ENCODE measurements around the gene ZBTB16.

ZBTB16 gene

DNA sequence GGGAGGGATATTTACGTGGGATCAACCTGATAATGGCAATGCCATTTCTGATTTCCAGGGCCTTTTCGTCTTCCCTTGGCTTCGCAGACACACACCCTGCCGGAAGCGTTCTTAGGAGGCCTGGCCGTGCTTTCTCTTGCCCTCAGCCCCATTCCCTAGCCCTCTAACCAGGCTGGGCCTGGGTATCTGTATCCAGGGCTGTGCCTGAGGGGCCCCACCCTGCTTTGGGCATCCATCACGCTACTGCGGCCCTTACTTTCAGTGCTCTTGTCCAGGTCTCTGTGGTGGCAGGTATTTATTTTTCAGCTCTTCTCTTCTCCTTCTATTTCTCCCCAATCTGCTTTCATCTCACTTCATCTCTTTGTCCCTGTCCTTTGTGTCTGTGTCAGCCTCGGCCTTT is 105.0 kb downstream of the ZBTB16 start:
- DNase-seq (ENCODE audit: extremely low read depth in 1 of 2, low read depth in 1 of 2): no peak

- DNase-seq (ENCODE audit: extremely low read depth in 1 of 2, low read depth in 1 of 2): no peak
Measured at GRCh38 chr11:114165326-114166230, 106.1 kb downstream of the ZBTB16 start.

GRCh38 chr11:114166362-114166761 is 106.9 kb downstream of the ZBTB16 start:
- DNase-seq (ENCODE audit: extremely low read depth in 1 of 2, low read depth in 1 of 2): no peak

DNA sequence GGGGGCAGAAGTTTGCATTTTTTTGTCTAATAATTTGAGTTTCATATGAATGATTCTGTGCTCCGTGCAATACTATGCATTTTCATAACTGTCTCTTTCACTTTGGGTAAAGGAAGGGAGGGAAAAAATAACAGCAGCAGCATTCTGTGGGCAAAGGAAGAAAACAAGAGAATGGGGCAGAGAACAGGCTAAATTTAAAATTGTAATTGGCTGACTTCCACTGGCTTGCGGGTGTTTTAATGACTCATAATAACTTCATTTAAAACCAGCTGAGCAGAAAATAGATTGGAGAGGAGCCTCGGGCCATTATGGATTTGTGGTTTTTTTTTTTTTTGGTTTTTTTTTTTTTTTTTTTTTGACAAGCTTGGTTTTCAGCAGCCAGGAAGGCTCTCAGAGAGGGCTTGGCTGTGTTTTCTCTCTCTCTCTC is 107.4 kb downstream of the ZBTB16 start:
- DNase-seq (ENCODE audit: extremely low read depth in 1 of 2, low read depth in 1 of 2): no peak

DNA sequence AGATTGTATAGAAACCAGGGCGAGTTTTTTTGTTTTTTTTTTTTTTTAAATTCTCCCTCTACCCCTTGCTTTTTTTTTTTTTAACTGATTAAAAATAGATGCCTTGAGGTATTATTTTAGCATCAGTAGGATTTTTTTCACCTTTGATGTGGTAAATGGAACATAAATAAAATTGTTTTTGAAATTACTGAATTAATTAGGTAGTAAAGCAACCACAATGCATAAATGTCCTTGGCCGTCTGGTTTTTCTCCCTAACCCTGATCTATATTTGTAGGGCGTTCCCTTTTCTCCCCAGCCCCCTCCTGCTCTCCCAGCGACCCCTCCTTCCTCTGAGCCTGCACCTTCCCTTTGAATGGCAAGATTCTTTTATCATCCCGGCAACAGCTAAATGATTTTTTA is 107.8 kb downstream of the ZBTB16 start:
- DNase-seq (ENCODE audit: extremely low read depth in 1 of 2, low read depth in 1 of 2): no peak

GRCh38 chr11:114167771-114168448 is 108.4 kb downstream of the ZBTB16 start:
- DNase-seq (ENCODE audit: extremely low read depth in 1 of 2, low read depth in 1 of 2): no peak

DNA sequence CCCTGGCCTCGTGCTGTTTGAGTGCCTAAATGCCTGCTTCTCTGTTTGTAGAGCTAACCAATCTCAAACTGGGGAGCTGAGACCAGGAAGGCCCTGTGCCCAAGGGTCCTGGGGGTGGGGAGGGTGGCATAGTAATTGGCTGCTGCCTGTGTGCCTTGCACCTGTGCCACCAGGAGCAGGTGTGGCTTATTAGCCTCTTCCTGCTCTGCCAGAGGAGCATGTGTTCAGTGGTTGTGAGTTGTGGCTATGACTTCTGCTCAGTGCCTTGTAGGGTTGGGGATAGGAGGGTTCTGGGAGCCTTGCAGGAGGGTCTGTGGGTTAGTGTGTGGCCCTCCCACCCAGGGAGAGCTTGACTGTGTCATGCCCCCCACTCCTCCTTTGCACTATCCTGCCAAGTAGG is 109.2 kb downstream of the ZBTB16 start:
- DNase-seq (ENCODE audit: extremely low read depth in 1 of 2, low read depth in 1 of 2): no peak

GRCh38 chr11:114169321-114169749 is 109.8 kb downstream of the ZBTB16 start:
- DNase-seq (ENCODE audit: extremely low read depth in 1 of 2, low read depth in 1 of 2): no peak

- no peak for DNase-seq (ENCODE audit: extremely low read depth in 1 of 2, low read depth in 1 of 2)
Measured at GRCh38 chr11:114169821-114170220, 110.3 kb downstream of the ZBTB16 start.

- no peak for DNase-seq (ENCODE audit: extremely low read depth in 1 of 2, low read depth in 1 of 2)
Measured at GRCh38 chr11:114170226-114170625, 110.7 kb downstream of the ZBTB16 start.

DNA sequence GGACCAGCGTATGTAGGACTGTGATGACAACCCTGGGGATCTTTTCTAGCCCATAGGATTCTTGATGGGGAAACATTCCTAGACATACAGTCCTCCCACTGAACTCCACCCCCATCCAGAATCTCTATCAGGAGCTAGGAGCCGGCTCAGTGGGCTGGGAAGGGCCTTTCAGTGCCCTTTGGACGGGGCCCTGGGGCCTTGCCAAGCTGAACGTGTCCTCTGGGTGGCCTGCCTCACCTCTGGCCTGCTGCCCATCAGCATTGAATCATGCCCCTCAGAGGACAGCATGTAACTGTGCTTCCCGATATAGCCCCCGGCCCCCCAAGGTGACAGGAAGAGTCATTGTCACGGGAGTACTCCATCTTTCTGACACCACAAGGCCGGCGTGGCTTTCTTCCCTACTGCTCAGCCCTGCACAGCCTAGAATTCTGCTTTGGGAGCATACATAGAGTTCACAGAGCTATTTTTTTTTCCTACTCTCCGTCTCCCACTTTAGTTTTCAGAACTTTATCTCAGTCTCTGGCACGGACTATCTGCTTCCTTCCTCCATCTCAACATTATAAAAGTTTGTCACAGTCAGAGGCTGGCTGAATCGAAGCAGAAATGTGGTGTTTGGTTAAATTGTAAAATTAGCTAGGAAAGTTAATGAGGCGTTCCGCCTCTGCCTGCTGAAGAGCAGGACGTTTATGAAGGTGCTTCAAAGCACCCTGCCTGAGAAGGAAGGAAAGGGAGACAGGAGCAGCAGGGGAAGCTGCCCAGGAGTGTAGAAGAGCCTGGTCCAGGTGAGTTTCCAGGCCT is 111.9 kb downstream of the ZBTB16 start:
- DNase-seq (ENCODE audit: extremely low read depth in 1 of 2, low read depth in 1 of 2): no peak

GRCh38 chr11:114172055-114172861 is 112.7 kb downstream of the ZBTB16 start:
- no peak for DNase-seq (ENCODE audit: extremely low read depth in 1 of 2, low read depth in 1 of 2)

DNA sequence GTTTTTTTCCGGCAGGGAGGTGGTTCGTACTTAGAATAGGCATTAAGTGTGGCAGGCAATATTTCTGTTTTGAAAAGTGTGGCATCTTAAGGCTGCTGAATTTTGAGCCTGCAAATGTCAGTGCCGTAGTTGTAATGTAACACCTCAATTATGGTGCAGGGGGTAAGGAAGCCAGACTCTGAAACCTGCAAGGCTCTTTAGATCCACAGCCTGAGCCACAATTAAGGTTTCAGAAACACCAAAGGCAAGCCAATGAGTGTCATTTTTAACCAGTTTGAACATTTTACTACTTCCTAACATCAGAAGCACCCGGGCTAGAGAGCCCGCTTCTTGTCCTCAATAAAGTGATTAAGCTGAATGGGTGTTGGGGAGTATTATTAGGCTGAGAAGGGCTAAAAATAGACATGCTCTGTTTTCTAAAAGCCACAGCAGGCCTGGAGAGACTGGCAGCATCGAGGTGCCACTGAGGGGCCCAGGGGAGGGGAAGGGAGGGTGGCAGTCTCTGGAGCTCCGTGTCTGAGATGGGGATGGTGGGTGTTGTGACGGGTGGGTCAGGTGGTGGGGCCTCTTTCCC is 113.4 kb downstream of the ZBTB16 start:
- no peak for DNase-seq (ENCODE audit: extremely low read depth in 1 of 2, low read depth in 1 of 2)

- DNase-seq (ENCODE audit: extremely low read depth in 1 of 2, low read depth in 1 of 2): no peak
Measured at GRCh38 chr11:114173843-114174242, 114.3 kb downstream of the ZBTB16 start.

DNA sequence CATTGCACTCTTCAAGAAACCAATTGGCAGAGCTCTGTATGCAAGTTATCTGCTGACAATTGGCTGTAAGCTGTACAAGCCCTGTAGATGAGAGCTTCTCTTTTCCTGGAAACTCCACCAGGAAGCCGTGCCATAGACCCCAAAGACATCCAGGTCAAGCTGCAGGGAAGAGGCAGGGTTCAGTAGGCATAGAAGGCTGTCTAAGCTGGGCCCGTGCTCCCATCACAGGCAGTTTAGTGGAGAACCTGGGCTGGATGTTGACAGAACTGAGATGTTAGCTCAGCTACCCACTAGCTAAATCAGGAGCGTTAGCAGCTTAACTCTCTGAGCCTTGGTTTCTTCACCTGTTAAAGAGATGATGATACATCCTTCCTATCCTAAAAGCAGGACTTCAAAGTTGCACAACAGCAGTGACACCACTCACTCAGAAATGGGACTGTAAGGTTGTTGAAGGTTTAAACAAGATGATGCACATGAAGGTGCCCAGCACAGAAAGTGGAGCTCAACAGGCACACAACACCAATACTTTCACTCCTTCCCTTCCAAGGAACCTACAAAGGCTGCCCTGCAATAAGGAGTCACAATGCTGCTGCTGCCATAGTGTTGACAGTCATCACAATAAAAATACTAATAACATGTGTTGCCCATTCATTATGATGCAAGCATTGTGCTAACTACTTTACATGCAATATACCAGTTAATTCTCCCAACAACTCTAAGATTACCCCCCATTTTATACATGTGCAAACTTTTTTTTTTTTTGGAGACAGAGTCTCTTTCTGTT is 115.4 kb downstream of the ZBTB16 start:
- no peak for DNase-seq (ENCODE audit: extremely low read depth in 1 of 2, low read depth in 1 of 2)

DNA sequence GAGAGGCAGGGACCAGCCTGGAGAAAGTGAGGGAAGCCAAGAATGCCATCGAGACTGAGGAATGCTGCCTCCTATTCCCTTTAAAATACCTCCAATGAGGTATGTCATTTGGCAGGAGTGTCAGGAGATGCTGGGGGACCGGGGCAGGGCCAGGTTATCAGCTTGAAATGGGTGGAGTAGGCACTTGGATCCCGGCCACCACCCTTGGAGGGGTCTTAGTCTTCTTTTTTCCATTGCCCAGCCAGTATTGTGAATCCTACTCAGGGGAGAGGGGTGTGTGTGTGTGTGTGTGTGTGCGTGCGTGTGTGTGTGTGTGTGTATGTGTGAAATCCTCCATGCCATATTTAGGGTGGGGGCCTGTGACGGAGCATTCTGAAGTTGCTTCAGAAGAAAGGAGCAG is 116.2 kb downstream of the ZBTB16 start:
- no peak for DNase-seq (ENCODE audit: extremely low read depth in 1 of 2, low read depth in 1 of 2)

DNA sequence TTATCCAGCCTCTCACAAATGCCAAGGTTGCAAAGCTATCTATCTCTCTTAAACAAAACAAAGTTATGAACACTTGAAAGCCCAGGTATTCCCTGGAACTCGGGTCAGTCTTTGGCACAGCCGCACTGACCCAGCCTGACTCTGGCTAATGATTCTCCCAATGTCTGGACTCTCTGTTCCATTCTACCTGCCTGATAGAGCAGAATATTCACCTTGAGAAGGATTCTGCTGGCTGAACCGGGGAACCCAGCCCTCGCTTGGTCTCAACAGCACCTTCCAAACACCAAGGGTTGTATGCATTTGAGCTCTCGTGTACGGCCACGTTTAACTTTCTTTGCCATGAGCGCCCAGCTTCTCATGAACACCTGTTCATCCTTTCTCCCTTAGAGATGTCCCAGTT is 116.8 kb downstream of the ZBTB16 start:
- no peak for DNase-seq (ENCODE audit: extremely low read depth in 1 of 2, low read depth in 1 of 2)

- DNase-seq (ENCODE audit: extremely low read depth in 1 of 2, low read depth in 1 of 2): no peak
Measured at GRCh38 chr11:114178656-114179055, 119.1 kb downstream of the ZBTB16 start.

DNA sequence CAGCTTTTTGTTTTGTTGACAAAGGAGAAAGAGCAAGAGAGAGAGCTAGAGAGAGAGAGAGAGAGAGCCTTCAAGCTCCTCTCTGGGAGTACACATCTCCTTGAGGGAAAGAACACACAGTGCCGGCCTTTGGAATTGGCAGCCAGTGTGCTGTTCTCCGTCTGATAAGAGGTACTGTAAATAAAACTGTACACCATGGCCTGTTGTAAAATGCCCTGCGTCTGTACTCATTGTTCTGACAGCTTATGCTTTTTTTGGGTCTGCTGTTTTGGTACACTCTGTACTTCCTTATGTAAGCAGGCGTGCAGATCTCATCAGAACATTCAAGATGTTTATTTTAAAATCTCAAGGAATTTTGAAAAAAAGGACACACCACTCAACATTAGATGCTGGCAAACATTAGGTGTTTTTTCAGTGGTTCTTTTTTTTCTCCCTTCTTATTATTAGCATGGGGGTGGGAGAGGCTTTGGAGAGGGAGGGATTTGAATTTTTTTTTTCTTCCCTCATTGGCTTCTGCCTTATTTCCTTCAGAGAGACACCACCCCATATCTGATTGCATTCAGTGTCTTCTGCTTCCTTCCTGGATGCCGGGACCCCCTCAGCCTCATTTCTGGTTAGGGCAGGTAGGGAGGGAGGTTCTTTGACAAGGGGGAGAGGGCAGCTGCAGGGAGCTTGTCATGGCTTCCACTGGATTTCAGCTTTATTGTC is 119.9 kb downstream of the ZBTB16 start:
- DNase-seq (ENCODE audit: extremely low read depth in 1 of 2, low read depth in 1 of 2): no peak

All from stimulated activated CD8-positive, alpha-beta memory T cell treated with anti-CD3 and anti-CD28 coated beads, Interleukin-7, amount 100 ng/mL, for 48 hours (primary cell).